ENCODE results near the gene LRRC46.

Gene LRRC46, protein sequence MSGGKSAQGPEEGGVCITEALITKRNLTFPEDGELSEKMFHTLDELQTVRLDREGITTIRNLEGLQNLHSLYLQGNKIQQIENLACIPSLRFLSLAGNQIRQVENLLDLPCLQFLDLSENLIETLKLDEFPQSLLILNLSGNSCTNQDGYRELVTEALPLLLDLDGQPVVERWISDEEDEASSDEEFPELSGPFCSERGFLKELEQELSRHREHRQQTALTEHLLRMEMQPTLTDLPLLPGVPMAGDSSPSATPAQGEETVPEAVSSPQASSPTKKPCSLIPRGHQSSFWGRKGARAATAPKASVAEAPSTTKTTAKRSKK

DNA sequence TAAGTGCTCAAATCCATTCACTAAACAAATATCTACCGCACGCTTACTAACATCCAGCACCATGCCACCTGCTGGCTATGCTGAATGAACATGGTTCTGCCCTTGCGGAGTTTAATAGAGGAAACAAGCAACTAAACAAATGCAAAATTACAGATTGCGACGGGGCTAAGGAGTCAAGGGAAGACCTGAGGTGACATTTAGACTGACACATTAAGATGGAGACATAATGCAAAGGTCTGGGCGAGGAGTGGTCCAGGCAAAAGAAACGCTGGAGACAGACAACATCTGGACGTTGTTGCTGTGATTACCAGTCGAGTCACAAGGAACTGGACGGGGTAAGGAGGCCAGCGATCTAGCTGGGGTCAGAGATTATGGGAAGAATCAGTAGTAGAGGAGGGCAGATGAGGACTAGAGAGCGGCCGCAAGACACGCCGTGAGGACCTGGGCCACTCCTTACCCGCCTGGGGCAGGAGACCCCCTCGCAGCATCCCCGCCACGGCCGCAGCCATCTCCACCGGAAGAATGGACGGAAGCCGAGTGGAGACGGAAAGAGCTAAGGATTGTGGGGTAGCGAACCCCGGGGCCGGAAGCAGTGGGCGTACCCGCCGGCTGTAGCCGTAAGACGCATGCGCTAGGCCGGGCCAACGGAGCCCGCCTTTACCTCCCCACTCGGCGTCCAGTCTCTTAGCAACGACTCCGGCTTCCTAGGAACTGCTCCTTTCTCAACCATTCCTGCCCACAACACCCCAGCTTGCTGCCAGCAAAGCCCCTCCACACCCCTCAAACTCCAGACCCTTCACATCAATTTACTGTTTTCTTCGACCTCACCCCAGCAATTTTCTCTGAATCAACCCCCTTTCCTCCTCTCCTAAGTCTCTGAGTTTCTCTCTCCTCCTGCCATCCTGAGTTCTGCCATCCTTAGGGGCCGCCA lies at the start of gene LRRC46, which contains the start of gene MRPL10:
Gene LRRC46 (plus strand): TSS at position 668 of the 931 bp plus-strand sequence. CDS start 320 bp downstream, outside the sequence.
Gene MRPL10 (minus strand): TSS at position 539 of the 931 bp plus-strand sequence. CDS start 30 bp downstream, at position 509.
- peak; percentile 82 for DNase-seq (ENCODE audit: low read depth)

DNA sequence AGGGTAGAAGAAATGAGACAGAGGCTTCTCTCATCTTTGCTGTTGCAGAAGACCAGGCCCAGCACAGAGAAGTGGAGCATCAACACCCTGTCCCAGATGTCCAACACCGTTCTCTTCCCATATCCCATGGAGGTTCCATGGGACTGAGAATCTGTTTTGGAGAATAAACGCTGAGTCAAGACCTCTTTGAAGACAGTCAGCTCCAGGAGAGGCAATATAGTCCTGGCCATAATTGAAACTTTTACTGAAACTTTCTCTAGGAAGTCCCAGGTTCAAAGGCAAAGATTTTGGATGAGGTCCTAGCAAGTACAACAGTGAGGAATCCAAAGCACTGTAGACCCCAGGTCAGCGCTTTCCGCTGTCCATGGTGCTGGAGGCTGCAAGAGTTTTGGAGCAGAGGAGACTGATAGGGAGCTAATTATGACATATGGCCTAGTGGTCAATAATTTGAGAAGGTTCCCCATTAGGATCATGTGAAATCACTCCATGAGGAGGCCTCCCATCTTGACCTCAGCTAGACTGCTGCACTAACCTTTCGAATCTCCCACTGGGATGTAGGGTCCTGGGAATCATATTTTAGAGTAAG lies 45.8 kb upstream of the LRRC46 start:
- no peak for DNase-seq (ENCODE audit: low read depth)

DNA sequence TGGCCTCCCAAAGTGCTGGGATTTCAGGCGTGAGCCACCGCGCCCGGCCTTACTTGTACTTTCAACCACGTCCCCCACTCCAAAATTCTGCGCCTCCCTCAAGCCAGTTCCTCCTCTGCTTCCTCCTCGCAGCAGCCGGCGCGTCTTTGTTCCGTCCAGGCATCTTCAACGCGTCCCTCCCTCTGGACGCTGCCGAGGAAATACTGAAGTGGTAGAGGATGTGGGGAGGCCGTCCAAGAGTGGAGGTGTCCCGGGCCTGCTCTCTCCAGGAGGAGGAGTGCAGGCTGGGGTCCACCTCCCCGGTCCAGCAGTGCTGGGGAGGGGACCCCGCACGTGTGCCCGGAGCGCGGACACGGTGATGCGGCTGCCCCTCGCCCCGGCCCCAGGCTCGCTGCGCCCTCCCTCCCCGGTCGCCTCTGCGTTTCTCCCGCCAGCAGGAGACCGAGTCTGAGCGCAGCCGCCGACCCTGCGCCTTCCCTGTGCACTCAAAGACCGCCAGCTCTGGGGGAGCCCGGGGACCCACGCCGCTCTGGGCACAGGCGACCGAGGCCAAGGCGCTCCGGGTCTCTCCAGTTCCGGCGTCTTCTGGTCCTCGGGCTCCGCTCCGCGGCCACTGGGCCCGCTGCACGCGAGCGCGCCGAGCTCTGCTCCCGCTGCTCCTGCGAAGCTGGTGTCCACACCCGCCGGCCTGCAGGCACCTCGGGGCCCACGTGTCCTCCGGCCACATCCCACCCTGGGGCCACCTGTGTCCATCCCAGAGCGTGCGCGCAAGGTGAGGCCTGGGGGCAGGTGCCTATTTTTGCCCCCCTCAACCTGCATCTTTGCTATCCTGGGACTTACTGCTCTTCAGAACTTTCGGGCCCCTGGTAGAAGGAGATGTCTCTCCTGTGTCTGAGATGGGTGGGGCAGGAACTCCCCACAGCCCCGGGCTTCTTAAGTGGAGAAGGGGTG lies 41.6 kb upstream of the LRRC46 start:
- no peak for DNase-seq (ENCODE audit: low read depth)

DNA sequence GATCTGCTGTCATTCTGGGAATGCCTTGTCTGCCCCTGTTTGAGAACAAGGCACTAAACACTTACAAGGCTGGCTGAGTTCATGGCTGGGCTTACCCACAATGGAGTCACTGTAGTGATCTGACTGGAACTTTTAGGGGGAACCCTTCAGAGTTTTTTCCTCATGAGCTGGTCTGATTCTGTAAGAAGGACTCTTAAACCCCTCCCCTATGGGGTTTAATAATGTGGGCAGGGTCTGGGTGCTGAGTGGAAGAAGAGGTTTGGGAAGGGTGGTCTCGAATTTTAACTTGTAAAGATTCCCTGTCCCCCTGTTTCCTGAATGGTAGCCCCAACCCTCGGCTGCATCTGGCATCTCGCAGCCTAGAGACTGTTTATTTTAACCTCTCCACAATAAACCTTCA lies 40.4 kb upstream of the LRRC46 start:
- DNase-seq (ENCODE audit: low read depth), result no peak

DNA sequence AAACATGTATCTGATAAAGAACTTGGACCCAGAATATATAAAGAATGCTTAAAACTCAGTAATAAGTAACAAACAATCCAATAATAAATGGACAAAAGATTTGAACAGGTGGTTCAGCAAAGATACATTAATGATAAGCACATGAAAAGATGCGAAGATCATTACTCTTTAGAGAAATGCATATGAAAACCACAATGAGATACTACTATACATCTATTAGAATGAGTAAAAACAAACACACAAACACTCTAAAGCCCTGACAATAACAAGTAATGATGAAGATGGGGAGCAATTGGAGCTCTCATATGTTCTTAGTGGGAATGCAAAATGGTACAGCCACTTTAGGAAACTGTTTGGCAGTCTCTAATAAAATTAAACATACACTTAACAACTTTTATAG lies 39.0 kb upstream of the LRRC46 start:
- no peak for DNase-seq (ENCODE audit: low read depth)

DNA sequence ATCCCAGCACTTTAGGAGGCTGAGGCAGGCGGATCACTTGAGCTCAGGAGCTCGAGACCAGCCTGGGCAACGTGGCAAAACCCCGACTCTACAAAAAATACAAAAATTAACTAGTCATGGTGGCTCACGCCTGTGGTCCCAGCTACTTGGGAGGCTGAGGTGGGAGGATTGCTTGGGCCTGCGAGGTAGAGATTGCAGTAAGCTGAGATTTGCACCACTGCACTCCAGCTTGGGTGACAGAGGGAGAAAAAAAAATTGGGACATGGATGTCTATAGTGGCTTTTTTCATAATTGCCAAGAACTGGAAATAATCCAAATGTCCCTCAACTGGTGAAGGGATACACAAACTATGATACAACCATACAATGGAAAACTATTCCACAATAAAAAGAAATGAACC lies 38.5 kb upstream of the LRRC46 start:
- DNase-seq (ENCODE audit: low read depth), result no peak

DNA sequence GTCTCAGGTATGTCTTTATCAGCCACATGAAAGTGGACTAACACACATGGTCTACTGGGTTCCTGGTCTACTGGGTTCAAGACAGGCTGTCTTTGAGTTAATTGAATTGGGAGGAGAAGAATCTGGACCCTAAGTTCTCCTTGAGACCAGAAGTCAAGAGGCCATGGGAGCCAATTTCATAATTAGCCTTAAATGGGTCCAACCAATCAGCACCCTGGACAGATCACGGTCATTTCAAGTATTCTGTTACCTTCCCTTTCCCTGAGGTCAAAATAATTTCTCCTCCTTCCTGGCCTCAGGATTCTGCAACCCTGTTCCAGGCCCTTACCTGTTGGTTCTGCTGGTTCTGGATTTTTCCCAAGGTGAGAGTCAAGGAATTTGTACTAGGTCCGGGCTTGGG lies 33.7 kb upstream of the LRRC46 start:
- no peak for DNase-seq (ENCODE audit: low read depth)

DNA sequence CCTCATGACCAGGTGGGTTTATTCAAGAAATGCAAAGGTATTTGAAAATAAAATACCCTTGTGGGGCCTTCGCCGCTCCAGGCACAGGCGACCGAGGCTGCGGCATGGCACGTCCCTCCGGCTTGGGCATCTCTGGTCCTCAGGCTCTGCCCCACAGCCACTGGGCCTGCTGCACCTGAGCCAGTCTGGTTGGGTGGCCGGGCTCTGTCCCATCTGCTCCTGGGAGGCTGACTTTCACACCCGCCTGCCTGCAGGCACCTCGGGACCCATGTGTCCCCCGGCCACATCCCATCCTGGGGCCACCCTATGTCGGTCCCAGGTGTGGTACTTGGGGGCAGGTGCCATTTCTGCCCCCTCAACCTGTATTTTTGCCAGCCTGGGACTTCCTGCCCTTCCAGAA lies 30.8 kb upstream of the LRRC46 start:
- DNase-seq (ENCODE audit: low read depth), result no peak

DNA sequence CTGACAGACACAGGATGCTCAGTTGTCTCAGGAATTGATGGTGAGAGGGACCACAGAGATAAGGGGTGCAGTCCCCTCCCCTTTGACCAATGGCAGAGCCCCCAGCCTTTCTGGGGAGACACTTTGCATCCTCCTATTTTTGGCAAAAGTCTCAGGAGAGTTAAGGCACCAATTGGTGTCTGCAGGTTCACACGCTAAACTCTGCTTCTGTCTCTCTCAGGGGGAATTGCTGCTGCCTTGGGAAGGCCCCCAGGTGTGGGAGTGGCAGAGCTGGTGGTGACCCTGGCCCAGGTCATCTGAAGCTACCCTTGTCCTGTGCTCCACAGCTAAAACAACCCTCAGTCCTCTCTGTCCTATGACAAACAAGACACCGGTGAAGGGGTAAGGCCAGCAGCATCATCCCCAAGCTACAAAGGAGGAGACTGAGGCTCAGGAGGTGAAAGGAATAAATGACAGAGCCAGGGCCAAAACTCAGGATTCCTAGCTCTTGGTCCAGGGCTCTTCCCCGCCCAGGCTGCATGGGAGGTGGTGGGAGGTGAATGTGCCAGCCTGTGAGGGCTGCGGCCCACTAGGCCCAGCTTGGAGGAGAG lies 30.2 kb upstream of the LRRC46 start:
- no peak for DNase-seq (ENCODE audit: low read depth)

DNA sequence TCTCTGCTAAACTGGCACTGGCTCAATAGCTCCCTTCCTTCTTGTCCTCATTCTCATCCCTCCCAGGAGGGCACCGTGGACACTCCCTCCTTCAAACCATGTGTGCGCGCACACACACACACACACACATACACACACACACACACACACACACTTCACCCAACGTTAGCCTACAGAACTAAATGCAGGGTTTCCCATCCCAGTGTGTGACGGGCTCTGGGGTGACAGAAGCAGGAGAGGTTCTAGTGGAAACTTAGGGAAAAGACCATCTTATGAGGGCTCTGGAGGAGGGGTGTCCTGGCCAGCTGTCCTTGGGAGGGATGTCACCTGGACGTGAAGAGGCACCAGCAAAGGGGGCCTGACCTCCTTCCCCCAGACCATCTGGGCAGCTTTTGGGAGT lies 29.6 kb upstream of the LRRC46 start:
- no peak for DNase-seq (ENCODE audit: low read depth)

DNA sequence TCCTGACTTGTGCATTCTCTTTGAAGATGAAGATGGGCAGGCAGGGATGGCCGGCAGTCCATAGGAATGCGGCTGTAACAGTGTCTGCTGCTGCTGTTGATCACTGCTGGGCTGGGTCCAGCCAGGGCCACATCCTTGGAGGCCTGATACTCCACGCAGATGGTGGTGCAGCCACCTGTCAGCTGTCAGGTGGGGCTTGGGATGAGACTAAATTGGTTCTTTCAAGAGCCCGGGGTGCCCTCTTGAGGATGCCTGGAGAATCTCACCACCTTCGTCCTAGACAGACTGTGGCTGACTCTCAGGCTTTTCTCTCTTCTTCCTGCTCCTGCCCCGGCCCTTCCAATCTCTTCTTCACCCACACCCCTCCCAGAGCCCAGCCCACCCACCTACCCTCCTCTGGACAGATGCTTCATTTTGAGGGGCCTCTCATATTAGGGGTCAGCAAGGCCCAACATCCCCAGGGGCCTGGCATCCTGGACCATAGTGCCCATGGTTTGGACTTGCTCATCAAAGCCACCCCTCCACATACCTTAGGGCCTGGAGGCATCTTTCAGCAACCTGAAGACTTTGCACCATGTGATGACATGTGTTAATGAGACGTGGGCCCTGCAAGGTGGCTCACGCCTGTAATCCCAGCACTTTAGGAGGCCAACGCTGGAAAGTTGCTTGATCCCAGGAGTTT lies 29.0 kb upstream of the LRRC46 start:
- peak; percentile 27 for DNase-seq (ENCODE audit: low read depth)

DNA sequence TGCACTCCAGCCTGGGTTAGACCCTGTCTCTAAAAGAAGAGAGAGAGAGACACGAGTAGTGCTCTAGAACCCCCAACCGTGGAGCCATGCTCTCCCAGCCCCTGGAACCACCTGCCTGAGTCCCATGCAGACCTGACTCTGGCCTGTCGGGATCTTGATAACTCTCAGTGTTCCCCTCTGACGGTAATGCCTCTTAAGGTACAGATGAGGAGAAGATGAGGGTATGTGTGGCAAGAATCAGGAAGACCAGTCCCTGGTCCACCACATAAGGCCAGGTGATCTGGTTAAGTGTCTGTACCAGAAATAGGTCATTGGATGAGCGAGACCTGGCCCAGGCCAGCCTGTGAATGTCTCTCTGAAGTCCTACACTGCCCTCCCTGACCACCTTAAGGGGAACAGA lies 28.3 kb upstream of the LRRC46 start:
- no peak for DNase-seq (ENCODE audit: low read depth)

DNA sequence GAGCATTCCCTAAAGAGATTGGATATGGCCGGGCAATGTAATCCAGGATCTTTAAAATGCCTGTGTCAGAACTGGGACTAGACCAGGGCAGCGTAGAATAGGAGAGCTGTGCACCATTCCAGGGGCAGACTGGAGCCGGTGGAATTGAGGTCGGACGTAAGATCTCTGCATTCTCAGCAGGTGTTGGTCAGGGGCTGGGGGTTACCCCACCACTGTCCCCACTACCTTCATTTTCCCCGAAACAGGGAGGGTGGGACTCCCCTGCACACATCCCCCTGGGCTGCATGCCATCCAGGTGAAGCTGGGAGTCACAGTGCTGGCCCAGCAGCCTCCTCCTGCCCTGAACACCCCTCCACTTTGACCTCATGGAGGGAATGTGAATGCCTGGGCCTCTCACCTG lies 27.7 kb upstream of the LRRC46 start:
- no peak for DNase-seq (ENCODE audit: low read depth)

DNA sequence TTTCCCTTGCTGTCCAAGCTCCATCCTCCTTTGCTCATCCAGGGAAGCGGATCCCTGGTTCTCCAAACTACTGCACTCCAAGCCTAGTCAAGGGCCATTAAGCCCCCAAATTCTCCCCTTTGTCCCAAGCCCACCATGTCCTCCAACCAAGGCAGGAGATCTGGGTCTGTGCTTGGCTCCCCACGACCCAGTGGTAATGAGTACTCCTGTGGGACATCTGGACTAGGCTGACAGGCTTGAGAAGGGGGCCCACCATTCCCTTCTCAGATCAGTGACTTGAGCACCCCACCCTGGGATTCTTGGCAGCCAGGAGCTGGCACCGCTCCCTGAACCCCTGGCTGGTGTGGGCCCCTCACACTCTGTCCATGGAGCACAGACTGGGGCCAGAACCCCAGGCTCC lies 27.0 kb upstream of the LRRC46 start:
- no peak for DNase-seq (ENCODE audit: low read depth)

DNA sequence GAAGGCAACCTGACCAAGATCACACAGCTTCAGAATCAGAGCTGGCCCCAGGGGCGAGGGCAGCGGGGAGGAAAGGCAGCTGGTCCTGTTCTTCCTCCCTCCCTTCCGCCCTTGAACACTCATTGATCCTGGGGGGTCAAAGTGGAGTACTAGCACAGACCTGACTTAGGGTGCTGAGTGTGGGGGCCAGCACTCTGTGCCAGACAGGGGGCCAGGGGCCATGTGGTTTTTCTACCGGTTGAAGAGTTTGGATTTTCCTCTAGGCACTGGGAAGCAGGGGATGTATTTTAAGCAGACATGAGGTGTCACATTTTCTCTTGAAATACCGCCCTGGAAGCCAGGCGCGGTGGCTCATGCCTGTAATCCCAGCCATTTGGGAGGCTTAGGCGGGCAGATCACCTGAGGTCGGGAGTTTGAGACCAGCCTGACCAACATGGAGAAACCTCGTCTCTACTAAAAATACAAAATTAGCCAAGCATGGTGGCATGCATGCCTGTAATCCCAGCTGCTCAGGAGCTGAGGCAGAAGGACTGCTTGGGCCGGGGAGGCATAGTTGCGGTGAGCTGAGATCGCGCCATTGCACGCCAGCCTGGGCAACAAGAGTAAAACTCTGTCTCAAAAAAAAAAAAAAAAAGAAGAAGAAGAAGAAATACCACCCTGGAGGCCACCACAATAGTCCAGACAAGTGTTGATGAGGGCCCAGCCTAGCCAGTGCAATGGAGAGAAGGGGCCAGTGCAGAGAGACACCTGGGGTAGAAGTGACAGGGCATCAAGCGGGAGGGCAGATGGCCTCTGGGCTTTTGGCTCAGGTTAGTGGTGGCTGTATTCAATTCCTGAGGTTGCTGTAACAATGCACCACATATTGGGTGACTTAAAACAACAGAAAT lies 25.2 kb upstream of the LRRC46 start:
- DNase-seq (ENCODE audit: low read depth), result no peak

DNA sequence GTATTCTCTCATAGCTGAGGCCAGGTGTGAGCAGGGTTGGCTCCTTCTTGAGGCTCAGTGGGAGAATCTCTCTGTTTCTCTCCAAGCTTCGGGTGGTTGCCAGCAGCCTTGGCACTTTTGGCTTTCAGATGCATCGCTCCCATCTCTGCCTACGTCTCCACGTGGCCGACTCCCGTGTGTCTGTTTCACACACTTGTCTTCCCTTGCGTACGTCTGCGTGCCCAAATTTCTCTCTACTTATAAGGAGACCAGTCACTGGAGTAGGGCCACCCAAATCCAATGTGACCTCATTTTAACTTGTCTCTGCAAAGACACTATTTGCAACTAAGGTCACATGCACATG lies 24.6 kb upstream of the LRRC46 start:
- DNase-seq (ENCODE audit: low read depth), result no peak

DNA sequence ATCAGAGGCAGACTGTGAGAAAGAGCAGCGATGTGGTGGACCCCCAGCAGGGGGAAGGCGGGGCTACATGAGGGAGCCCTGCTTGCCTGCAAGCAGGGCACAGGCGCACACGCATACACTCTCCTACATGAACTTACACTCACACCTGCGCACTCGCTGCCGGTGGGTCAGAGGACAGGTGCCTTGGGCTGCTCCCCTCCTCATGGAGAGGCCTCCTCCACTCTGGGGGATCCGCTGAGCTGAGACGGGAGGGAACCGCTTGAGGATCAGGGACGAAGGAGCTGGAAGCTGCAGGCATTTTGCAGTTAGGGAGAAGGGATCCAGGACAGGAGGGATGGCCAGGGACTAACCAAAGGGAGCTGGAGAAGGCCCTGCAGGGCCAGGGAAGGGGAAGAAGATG lies 24.0 kb upstream of the LRRC46 start:
- no peak for DNase-seq (ENCODE audit: low read depth)

DNA sequence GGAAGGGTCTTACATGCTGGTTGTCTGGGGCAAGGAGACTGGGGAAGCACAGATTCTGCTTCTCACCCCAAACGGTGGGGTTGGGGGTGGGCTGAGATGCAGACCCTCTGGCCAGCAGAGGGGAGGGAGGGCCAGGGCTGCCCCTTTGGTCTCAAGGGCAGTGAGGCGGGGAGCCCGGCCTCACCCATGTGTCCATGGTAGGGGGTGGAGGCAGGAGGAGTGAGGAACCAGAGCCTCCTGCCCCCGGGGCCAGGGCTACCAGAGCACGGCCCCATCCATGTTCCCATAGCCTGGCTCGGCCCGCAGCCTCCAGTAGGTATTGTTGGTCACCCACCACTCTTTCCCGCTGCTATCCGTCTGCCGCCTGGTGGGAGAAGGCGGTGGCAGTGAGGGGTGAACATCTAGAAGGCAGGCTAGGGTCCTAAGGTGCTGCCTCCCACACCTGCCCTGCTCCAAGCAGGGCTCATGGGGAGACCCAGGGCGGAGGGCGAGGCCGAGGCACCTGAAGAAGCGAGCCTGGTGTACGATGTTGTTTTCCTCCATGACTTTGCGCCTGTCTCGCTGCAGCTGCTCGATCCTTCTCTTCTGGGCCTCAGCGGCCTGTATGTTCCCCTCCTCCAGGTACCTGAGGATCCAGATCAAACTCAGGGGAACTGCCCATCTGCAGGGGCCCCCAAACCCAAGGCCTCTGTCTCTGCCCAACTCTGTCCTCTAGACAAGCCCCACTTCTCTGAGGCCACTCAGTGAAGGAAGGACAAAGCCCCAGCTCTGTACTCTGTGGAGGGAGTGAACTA lies 23.2 kb upstream of the LRRC46 start:
- DNase-seq (ENCODE audit: low read depth), result no peak
